Activated T-helper 2 cell treated with anti-CD3 and anti-CD28 coated beads, Interferon-gamma antibody, Interleukin-2, Interleukin-4, amounts not matched to agents 10 μg/mL and 5 μg/mL and 100 μg/mL, durations not matched to agents 14 hours and 24 hours and 36 hours (primary cell): ENCODE measurements around the gene MYL7. TPM values are rescaled to one million over a fixed set of nuclear protein-coding genes. Genes with fewer than 3 reads are reported as not detected.
A peak's percentile ranks its signal among the peaks of the same experiment; 100 is the strongest.

ENCODE experiments used
- DNase-seq: peaks from one replicate; pipeline ENCODE4 v3.0.0; 2021; ENCODE audit warnings: low spot score
- H3K27ac Mint-ChIP-seq: one replicate; pipeline ENCODE4 v1.8.0; 2021; ENCODE audit warnings: mixed read lengths
- H3K27me3 Mint-ChIP-seq: one replicate; pipeline ENCODE4 v1.8.0; 2021; ENCODE audit warnings: low read depth, mixed read lengths
- H3K36me3 Mint-ChIP-seq: one replicate; pipeline ENCODE4 v1.8.0; 2021; ENCODE audit warnings: low read depth, mixed read lengths
- H3K4me1 Mint-ChIP-seq: one replicate; pipeline ENCODE4 v1.8.0; 2021; ENCODE audit warnings: low read depth, mixed read lengths
- H3K4me3 Mint-ChIP-seq: one replicate; pipeline ENCODE4 v1.8.0; 2021; ENCODE audit warnings: low read depth, mild to moderate bottlenecking, moderate library complexity, mixed read lengths
- H3K9me3 Mint-ChIP-seq: one replicate; pipeline ENCODE4 v1.8.0; 2021; ENCODE audit warnings: mixed read lengths
- intact Hi-C: fragments of 100-400 bp; cut with micrococcal nuclease; formaldehyde crosslinking; loops from one replicate; pipeline ENCODE4 v1.15.1; 2023
- total RNA-seq: library from RNA; stranded (reverse); gene quantifications from 2 replicates; pipeline ENCODE4 v1.2.3, GENCODE V29; 2022

The MYL7 gene
- total RNA-seq, 1 donor from 2014 or later, result not detected

GRCh38 chr7:44098092-44099068, 42.8 kb downstream of the MYL7 start:
- intact Hi-C loops, result no loop called here
- Mint-ChIP-seq H3K4me1 (peaks cover 27% of the 10 kb centered on the region), H3K27me3 (peaks cover 3% of the 10 kb centered on the region), H3K36me3 (no peaks in the 10 kb centered on the region), H3K27ac (peak overlapping the region; percentile 84), H3K9me3 (no peaks in the 10 kb centered on the region), H3K4me3 (no peak overlapping the region)
- DNase-seq, result no peak

- no peaks in the 10 kb centered on the region for H3K36me3 Mint-ChIP-seq
Observed at GRCh38 chr7:44097064-44097932, 43.8 kb downstream of the MYL7 start.

GRCh38 chr7:44096326-44096881, 44.7 kb downstream of the MYL7 start:
- Mint-ChIP-seq H3K36me3 (no peaks in the 10 kb centered on the region), H3K27ac (peak overlapping the region; percentile 84), H3K4me1 (peaks cover 30% of the 10 kb centered on the region), H3K4me3 (no peak overlapping the region), H3K27me3 (no peaks in the 10 kb centered on the region), H3K9me3 (no peaks in the 10 kb centered on the region)
- no peak for DNase-seq
- intact Hi-C loops, result no loop called here

More at GRCh38 chr7:44097064-44097932, 43.8 kb downstream of the MYL7 start:
- intact Hi-C loops, result no loop called here
- Mint-ChIP-seq H3K4me3 (no peak overlapping the region), H3K4me1 (peaks cover 30% of the 10 kb centered on the region), H3K27me3 (no peaks in the 10 kb centered on the region), H3K27ac (peak overlapping the region; percentile 84), H3K9me3 (no peaks in the 10 kb centered on the region)
- peak; percentile 48 for DNase-seq

- intact Hi-C loops, result no loop called here
- Mint-ChIP-seq H3K9me3 (no peaks in the 10 kb centered on the region), H3K27ac (no peak overlapping the region), H3K4me1 (peaks cover 30% of the 10 kb centered on the region), H3K4me3 (no peak overlapping the region), H3K27me3 (no peaks in the 10 kb centered on the region), H3K36me3 (no peaks in the 10 kb centered on the region)
- no peak for DNase-seq
Observed at GRCh38 chr7:44095781-44096180, 45.4 kb downstream of the MYL7 start.

DNA sequence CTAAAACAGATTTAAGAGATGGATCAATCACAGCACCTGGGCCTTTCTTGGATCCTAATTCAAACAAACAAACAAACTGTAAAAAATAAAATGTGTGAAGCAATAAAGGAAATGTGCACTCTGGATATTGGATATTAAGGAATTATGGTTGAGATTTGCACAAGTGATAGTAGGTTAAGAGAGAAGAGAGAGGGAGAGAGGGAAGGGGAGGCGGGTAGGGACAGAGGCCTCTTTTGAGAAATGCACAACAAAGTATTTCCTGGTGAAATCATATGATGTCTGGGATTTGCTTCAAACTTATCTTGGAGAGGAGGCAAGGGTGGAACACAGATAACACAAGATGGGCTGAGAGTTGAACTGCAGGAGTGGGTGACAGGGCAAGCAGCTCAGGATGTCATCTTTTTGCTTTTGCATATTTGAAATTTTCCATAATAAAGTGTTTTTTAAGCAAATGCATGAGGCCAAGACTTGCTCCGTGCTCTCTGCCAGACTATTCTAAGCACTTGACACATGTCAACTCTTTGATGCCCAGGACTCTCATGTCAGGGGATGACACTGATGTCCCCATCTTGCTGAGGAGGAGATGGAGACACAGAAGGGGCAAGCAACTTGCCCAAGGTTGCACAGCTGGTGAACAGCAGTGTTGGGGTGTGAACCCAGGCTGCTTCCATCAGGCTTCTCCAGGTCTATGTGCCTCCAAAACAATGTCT, 46.1 kb downstream of the MYL7 start:
- H3K4me3 Mint-ChIP-seq, result no peak overlapping the region
- no peaks in the 10 kb centered on the region for H3K9me3 Mint-ChIP-seq
- H3K36me3 Mint-ChIP-seq, result no peaks in the 10 kb centered on the region
- H3K27me3 Mint-ChIP-seq, result no peaks in the 10 kb centered on the region
- intact Hi-C loops, result no loop called here
- H3K27ac Mint-ChIP-seq, result no peak overlapping the region
- no peak for DNase-seq
- H3K4me1 Mint-ChIP-seq, result peaks cover 30% of the 10 kb centered on the region

- Mint-ChIP-seq H3K27me3 (no peaks in the 10 kb centered on the region), H3K27ac (no peak overlapping the region), H3K36me3 (no peaks in the 10 kb centered on the region), H3K9me3 (no peaks in the 10 kb centered on the region), H3K4me3 (no peak overlapping the region), H3K4me1 (peaks cover 28% of the 10 kb centered on the region)
- intact Hi-C loops, result no loop called here
- DNase-seq, result no peak
Observed at GRCh38 chr7:44094365-44094764, 46.8 kb downstream of the MYL7 start.

DNA sequence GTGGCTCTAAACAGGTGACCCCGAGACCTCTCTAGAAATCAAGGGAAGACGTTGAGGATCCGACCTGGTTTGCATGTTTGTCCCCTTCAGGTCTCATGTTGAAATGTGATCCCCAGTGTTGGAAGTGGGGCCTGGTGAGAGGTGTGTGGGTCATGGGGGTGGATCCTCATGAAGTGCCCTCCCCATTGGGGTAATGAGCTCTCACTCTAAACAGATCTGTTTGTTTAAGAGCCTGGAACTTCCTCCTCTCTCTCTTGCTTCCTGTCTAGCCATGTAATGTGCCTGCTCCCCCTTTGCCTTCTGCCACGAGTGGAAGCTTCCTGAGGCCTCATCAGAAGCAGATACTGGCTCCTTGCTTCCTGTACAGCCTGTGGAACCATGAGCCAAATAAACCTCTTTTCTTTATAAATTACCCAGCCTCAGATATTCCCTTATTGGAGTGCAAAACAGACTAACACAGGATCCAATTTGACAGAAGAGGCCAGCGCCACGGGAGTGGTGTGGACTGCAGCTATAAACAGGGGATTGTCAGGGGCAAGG, 48.0 kb downstream of the MYL7 start:
- Mint-ChIP-seq H3K36me3 (no peaks in the 10 kb centered on the region), H3K4me3 (no peak overlapping the region), H3K4me1 (peaks cover 26% of the 10 kb centered on the region), H3K27ac (no peak overlapping the region), H3K9me3 (no peaks in the 10 kb centered on the region), H3K27me3 (no peaks in the 10 kb centered on the region)
- DNase-seq, result no peak
- intact Hi-C loops, result no loop called here

Other genes with a start within 250 kb of the MYL7 start
- gene URGCP, start 234.7 kb downstream of the MYL7 start, total RNA-seq, result 23.7 and 27.6 TPM in 2 replicates
- 10.5 and 12.6 TPM in 2 replicates for gene UBE2D4, start 214.9 kb downstream of the MYL7 start, total RNA-seq
- not detected in 2 replicates for gene SPDYE1, start 143.4 kb downstream of the MYL7 start, total RNA-seq
- gene DBNL, start 96.6 kb downstream of the MYL7 start, total RNA-seq, result 131 and 143 TPM in 2 replicates
- 0.67 and 0.73 TPM in 2 replicates for gene PGAM2, start 75.8 kb downstream of the MYL7 start, total RNA-seq
- 36.8 and 42.7 TPM in 2 replicates for gene POLM, start 58.8 kb downstream of the MYL7 start, total RNA-seq
- 36.4 and 38.7 TPM in 2 replicates for gene AEBP1, start 37.0 kb downstream of the MYL7 start, total RNA-seq
- 205 and 215 TPM in 2 replicates for gene POLD2, start 17.8 kb downstream of the MYL7 start, total RNA-seq
- gene GCK, start 48.1 kb upstream of the MYL7 start, total RNA-seq, result 1.8 and 2.3 TPM in 2 replicates
- gene YKT6, start 59.6 kb upstream of the MYL7 start, total RNA-seq, result 73.1 and 76.4 TPM in 2 replicates
- 1.9 and 2.1 TPM in 2 replicates for gene CAMK2B, start 184.3 kb upstream of the MYL7 start, total RNA-seq